B cell (primary cell): ENCODE measurements around the gene BET1. TPM values are rescaled to one million over a fixed set of nuclear protein-coding genes. Genes with fewer than 3 reads are reported as not detected.

Source experiments
- ATAC-seq: fragments of 200-7000 bp; cut with Tn5 transposase; one replicate; pipeline ENCODE4 v1.10.0; 2021; ENCODE audit warnings: low read depth, mild to moderate bottlenecking, moderate number of reproducible peaks, moderate library complexity
- CTCF ChIA-PET: fragments of 350-600 bp; sonication (Branson Sonifier 250); formaldehyde crosslinking; loops from one replicate; lab custom pipeline; 2021; ENCODE audit warnings: antibody characterized with exemption, inconsistent platforms; lab: Charles Lee
- POLR2A ChIA-PET: fragments of 350-600 bp; sonication (Branson Sonifier 250); formaldehyde crosslinking; loops from one replicate; lab custom pipeline; 2021; ENCODE audit warnings: antibody characterized with exemption; lab: Charles Lee
- DNase-seq: peaks from one replicate; pipeline ENCODE4 v3.0.0; 2013
- H2AFZ ChIP-seq: 2 replicates; pipeline ENCODE4 v1.6.1; 2012; ENCODE audit warnings: mild to moderate bottlenecking, low read depth, low read length; ENCODE audit not compliant: insufficient read depth, poor library complexity, severe bottlenecking
- H3K27ac ChIP-seq, 2 donors: 1 replicate in 1 of 2; 2 replicates in 1 of 2; pipeline ENCODE4 v1.5.1; 2012 to 2013; ENCODE audit warnings: low read length in 2 of 2, mild to moderate bottlenecking in 2 of 2, moderate library complexity in 1 of 2
- H3K27me3 ChIP-seq, 4 experiments: fragments of 200-600 bp in 1 of 4; sonication (generic) in 1 of 4; replicated peaks in 1 of 4; 1 replicate in 2 of 4; 2 replicates in 2 of 4; pipeline versions ENCODE4 v1.6.1 to v1.7.0; 2013 to 2016; ENCODE audit warnings: low read length in 3 of 4, mild to moderate bottlenecking in 2 of 4, mixed read lengths in 1 of 4, moderate library complexity in 1 of 4; ENCODE audit not compliant: insufficient read depth in 4 of 4, control insufficient read depth in 3 of 4; ENCODE audit errors: control extremely low read depth in 1 of 4
- H3K36me3 ChIP-seq, 2 experiments: replicated peaks in 1 of 2; 1 replicate in 1 of 2; 2 replicates in 1 of 2; pipeline versions ENCODE4 v1.6.1 to v1.7.1; 2013; ENCODE audit warnings: low read length in 1 of 2; ENCODE audit not compliant: insufficient read depth in 2 of 2, control insufficient read depth in 1 of 2; ENCODE audit errors: control extremely low read depth in 1 of 2, extremely low read depth in 1 of 2
- H3K4me1 ChIP-seq, 2 donors: fragments of 200-600 bp in 1 of 2; sonication (generic) in 1 of 2; 1 replicate in 1 of 2; 2 replicates in 1 of 2; pipeline versions ENCODE4 v1.5.1 to v1.6.1; 2013 to 2017; ENCODE audit warnings: low read length in 2 of 2; ENCODE audit not compliant: control insufficient read depth in 2 of 2, insufficient read depth in 2 of 2
- H3K4me2 ChIP-seq: replicated peaks from 2 replicates; pipeline ENCODE3; 2012; ENCODE audit warnings: mild to moderate bottlenecking, low read depth, low read length; ENCODE audit not compliant: poor library complexity, severe bottlenecking
- H3K4me3 ChIP-seq, 5 experiments: fragments of 200-600 bp in 1 of 5; sonication (generic) in 1 of 5; 1 replicate in 3 of 5; 2 replicates in 2 of 5; pipeline versions ENCODE4 v1.5.1 to v1.7.0; 2011 to 2016; ENCODE audit warnings: low read length in 4 of 5, mild to moderate bottlenecking in 4 of 5, low read depth in 2 of 5, control low read depth in 1 of 5, moderate library complexity in 1 of 5; ENCODE audit not compliant: insufficient read depth in 1 of 5; ENCODE audit errors: control extremely low read depth in 1 of 5, extremely low read depth in 1 of 5
- H3K79me2 ChIP-seq: fragments of 200-600 bp; sonication (generic); one replicate; pipeline ENCODE4 v1.6.0; 2016; ENCODE audit warnings: low read length; ENCODE audit not compliant: control insufficient read depth, insufficient read depth
- H3K9ac ChIP-seq: fragments of 200-600 bp; sonication (generic); 2 replicates; pipeline ENCODE4 v1.6.1; 2017; ENCODE audit warnings: mild to moderate bottlenecking, low read length, moderate library complexity
- H3K9me3 ChIP-seq, 3 donors: one replicate each; pipeline versions ENCODE4 v1.6.1 to v1.7.1; 2013; ENCODE audit warnings: low read length in 2 of 3; ENCODE audit not compliant: control insufficient read depth in 2 of 3, insufficient read depth in 1 of 3; ENCODE audit errors: control extremely low read depth in 1 of 3
- H4K20me1 ChIP-seq: 2 replicates; pipeline ENCODE4 v1.6.0; 2012; ENCODE audit warnings: mild to moderate bottlenecking, low read length; ENCODE audit not compliant: insufficient read depth, control insufficient read depth, poor library complexity, severe bottlenecking
- H3K27ac Mint-ChIP-seq: one replicate; pipeline ENCODE4 v1.8.0; 2021; ENCODE audit warnings: mixed read lengths
- H3K27me3 Mint-ChIP-seq: one replicate; pipeline ENCODE4 v1.8.0; 2021; ENCODE audit warnings: mixed read lengths
- H3K4me1 Mint-ChIP-seq: one replicate; pipeline ENCODE4 v1.8.0; 2021; ENCODE audit warnings: mixed read lengths
- H3K4me3 Mint-ChIP-seq: one replicate; pipeline ENCODE4 v1.8.0; 2021; ENCODE audit warnings: mixed read lengths
- H3K9me3 Mint-ChIP-seq: one replicate; pipeline ENCODE4 v1.8.0; 2022; ENCODE audit warnings: mixed read lengths; ENCODE audit not compliant: insufficient read depth
- EZH2 ChIP-seq: IDR thresholded peaks from 2 replicates; pipeline ENCODE4 v1.6.1; 2012; ENCODE audit warnings: borderline replicate concordance, low read depth, mild to moderate bottlenecking, moderate library complexity, low read length; ENCODE audit not compliant: insufficient read depth, poor library complexity, severe bottlenecking
- WGBS: methylation state at CpG from one replicate; pipeline ENCODE4 v1.1.5; 2013; ENCODE audit warnings: missing lambda C conversion rate; ENCODE audit not compliant: insufficient coverage; 5-methylcytosine and 5-hydroxymethylcytosine counted together
- intact Hi-C: fragments of 100-400 bp; cut with micrococcal nuclease; formaldehyde crosslinking; loops from one replicate; pipeline ENCODE4 v1.10.0; 2022
- polyA plus RNA-seq: library from polyadenylated mRNA; depleted of rRNA; stranded (reverse); fragments of >200 nt; gene quantifications from 2 replicates; pipeline ENCODE4 v1.2.3, GENCODE V29; 2012
- total RNA-seq, 2 donors: library from RNA; stranded (reverse); fragments of 120-200 nt in 1 of 2; gene quantifications; 1 replicate in 1 of 2; 2 replicates in 1 of 2; pipeline versions ENCODE4 v1.2.3 to v1.2.4, GENCODE V29; 2013 to 2022
- TF ChIP-seq, protein P1 (sequence below): fragments of 200-600 bp; IDR thresholded peaks from one replicate; pipeline ENCODE4 v1.8.0; 2022; ENCODE audit warnings: antibody characterized with exemption, mild to moderate bottlenecking

The BET1 gene
- total and polyA plus RNA-seq, 2 donors (not counting 1 experiment from before 2014, with no cell fraction given) = 16.0 to 36.1 TPM

DNA sequence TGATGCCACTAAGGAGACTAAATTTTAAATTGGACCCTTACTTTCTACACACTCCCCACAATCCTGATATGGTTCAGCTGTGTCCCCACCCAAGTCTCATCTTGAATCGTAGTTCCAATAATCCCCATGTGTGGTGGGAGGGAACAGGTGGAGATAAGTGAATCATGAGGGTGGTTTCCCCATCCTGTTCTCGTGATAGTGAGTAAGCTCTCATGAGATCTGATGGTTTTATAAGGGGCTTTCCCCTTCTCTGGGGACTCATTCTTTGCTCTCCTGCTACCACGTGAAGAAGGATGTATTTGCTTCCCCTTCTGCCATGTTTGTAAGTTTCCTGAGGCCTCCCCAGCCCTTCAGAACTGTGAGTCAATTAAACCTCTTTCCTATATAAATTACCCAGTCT is 18.4 kb upstream of the BET1 start:
- no peak overlapping the region for H3K4me3 ChIP-seq
- no peak overlapping the region for H3K9ac ChIP-seq
- H3K9me3 Mint-ChIP-seq = peaks cover 2% of the 10 kb centered on the region
- 0% methylated on average over 2 of the region's 3 CpGs for WGBS
- CTCF ChIA-PET = no interaction called here
- H3K9me3 ChIP-seq = peaks cover 0 to 3% (median 0%) of the 10 kb centered on the region in 3 donors
- ATAC-seq = peak; percentile 82
- H2AFZ ChIP-seq = peak overlapping the region; percentile 52
- H3K4me1 Mint-ChIP-seq = peaks cover 10% of the 10 kb centered on the region
- H3K79me2 ChIP-seq = no peaks in the 10 kb centered on the region
- H3K27ac ChIP-seq = peak overlapping the region in 1 of 2 donors; percentile 56
- H3K4me1 ChIP-seq = peaks cover 0 to 5% of the 10 kb centered on the region in 2 donors
- POLR2A ChIA-PET = no interaction called here
- H3K27me3 Mint-ChIP-seq = no peaks in the 10 kb centered on the region
- no peaks in the 10 kb centered on the region for H4K20me1 ChIP-seq
- intact Hi-C loops = loop anchor here (1.0 kb wide), 1 partner anchor 14 kb away; no protein-coding TSS in a partner anchor
- peak overlapping the region; percentile 69 for H3K27ac Mint-ChIP-seq
- H3K27me3 ChIP-seq = no peaks in the 10 kb centered on the region
- TF ChIP-seq, protein P1, sequence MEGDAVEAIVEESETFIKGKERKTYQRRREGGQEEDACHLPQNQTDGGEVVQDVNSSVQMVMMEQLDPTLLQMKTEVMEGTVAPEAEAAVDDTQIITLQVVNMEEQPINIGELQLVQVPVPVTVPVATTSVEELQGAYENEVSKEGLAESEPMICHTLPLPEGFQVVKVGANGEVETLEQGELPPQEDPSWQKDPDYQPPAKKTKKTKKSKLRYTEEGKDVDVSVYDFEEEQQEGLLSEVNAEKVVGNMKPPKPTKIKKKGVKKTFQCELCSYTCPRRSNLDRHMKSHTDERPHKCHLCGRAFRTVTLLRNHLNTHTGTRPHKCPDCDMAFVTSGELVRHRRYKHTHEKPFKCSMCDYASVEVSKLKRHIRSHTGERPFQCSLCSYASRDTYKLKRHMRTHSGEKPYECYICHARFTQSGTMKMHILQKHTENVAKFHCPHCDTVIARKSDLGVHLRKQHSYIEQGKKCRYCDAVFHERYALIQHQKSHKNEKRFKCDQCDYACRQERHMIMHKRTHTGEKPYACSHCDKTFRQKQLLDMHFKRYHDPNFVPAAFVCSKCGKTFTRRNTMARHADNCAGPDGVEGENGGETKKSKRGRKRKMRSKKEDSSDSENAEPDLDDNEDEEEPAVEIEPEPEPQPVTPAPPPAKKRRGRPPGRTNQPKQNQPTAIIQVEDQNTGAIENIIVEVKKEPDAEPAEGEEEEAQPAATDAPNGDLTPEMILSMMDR = no peak
- no peak overlapping the region for H3K4me2 ChIP-seq
- peak; percentile 70 for DNase-seq
- H3K4me3 Mint-ChIP-seq = peak overlapping the region; percentile 24
- H3K36me3 ChIP-seq = no peaks in the 10 kb centered on the region

DNA sequence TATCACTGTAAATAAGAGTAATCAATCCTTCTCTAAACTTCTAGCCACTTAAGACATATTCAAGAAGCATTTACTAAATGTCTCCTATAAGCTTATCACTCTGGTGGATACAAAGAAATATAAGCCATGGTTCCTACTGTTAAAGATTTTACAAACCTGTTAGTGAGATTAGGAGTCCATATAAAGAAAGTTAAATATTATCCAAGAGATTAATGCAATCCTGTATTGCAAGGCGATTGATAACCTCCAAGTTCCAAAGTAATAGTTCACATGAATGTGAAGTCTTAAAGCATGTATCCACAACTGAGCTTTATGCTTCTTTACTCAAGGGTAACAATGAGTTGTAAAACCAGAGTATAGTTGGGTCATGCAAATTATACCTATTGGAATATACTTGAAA is 12.6 kb upstream of the BET1 start:
- H3K27ac ChIP-seq = no peak overlapping the region
- no peaks in the 10 kb centered on the region for H3K79me2 ChIP-seq
- TF ChIP-seq EZH2 = no peak
- TF ChIP-seq, protein P1 = no peak
- no CpG with 5 or more reads among the region's 1 CpG for WGBS
- ChIA-PET CTCF (no interaction called here), POLR2A (no interaction called here)
- intact Hi-C loops = no loop called here
- H3K4me1 ChIP-seq = no peaks in the 10 kb centered on the region
- H3K36me3 ChIP-seq = no peaks in the 10 kb centered on the region
- no peak overlapping the region for H3K9ac ChIP-seq
- Mint-ChIP-seq H3K27me3 (no peaks in the 10 kb centered on the region), H3K27ac (no peak overlapping the region), H3K9me3 (no peaks in the 10 kb centered on the region), H3K4me1 (no peaks in the 10 kb centered on the region), H3K4me3 (no peak overlapping the region)
- ATAC-seq (no peak), DNase-seq (no peak)
- H2AFZ ChIP-seq = no peak overlapping the region
- peaks cover 0 to 5% (median 0%) of the 10 kb centered on the region in 3 donors for H3K9me3 ChIP-seq
- H4K20me1 ChIP-seq = no peaks in the 10 kb centered on the region
- H3K4me3 ChIP-seq = no peak overlapping the region
- H3K27me3 ChIP-seq = no peaks in the 10 kb centered on the region
- no peak overlapping the region for H3K4me2 ChIP-seq
